Panc1 (cell line): ENCODE data around the gene SYT8. TPM values are rescaled to one million over a fixed set of nuclear protein-coding genes. Genes with fewer than 3 reads are reported as not detected.

ENCODE experiments used
- ATAC-seq: fragments of 200-7000 bp; cut with Tn5 transposase; 2 replicates; pipeline ENCODE4 v1.9.1; 2020; ENCODE audit warnings: mild to moderate bottlenecking, moderate library complexity
- BruUV-seq: library from RNA; stranded (reverse); fragments of 400-500 nt; replicated peaks from 2 replicates; lab custom pipeline; 2021; lab: Mats Ljungman, UMichigan
- CTCF ChIA-PET: fragments of 300-600 bp; sonication (Branson Sonifier 250); formaldehyde crosslinking; loops from one replicate; lab custom pipeline; 2022; ENCODE audit warnings: antibody characterized with exemption; lab: Charles Lee
- POLR2A ChIA-PET: fragments of 300-600 bp; sonication (Branson Sonifier 250); formaldehyde crosslinking; loops from one replicate; lab custom pipeline; 2022; ENCODE audit warnings: antibody characterized with exemption; lab: Charles Lee
- DNase-seq: peaks from one replicate; pipeline ENCODE4 v3.0.0-alpha.2; 2010; ENCODE audit warnings: low read depth, low spot score
- H3K27ac ChIP-seq: 2 replicates; pipeline ENCODE4 v1.5.1; 2011; ENCODE audit warnings: mild to moderate bottlenecking, low read length, inconsistent platforms
- H3K27me3 ChIP-seq: fragments of 200-500 bp; sonication (Bioruptor generic); 2 replicates; pipeline ENCODE4 v1.6.0; 2014; ENCODE audit warnings: low read length, inconsistent platforms; ENCODE audit not compliant: control insufficient read depth, insufficient read depth
- H3K36me3 ChIP-seq: fragments of 200-500 bp; sonication (Bioruptor generic); 2 replicates; pipeline ENCODE4 v1.5.1; 2014; ENCODE audit warnings: inconsistent platforms, mild to moderate bottlenecking, low read length, moderate library complexity; ENCODE audit not compliant: control insufficient read depth, insufficient read depth
- H3K4me1 ChIP-seq: 2 replicates; pipeline ENCODE4 v1.5.1; 2011; ENCODE audit warnings: inconsistent platforms, mild to moderate bottlenecking, low read length, moderate library complexity; ENCODE audit not compliant: control insufficient read depth, insufficient read depth
- H3K4me3 ChIP-seq, 2 experiments: 2 replicates each; pipeline ENCODE4 v1.5.1; 2011 to 2012; ENCODE audit warnings: low read depth in 2 of 2, low read length in 2 of 2, mild to moderate bottlenecking in 2 of 2, inconsistent platforms in 1 of 2, moderate library complexity in 1 of 2
- H3K9me3 ChIP-seq: fragments of 200-500 bp; sonication (Bioruptor generic); 2 replicates; pipeline ENCODE4 v1.5.1; 2014; ENCODE audit warnings: low read depth, mild to moderate bottlenecking, inconsistent platforms, low read length, moderate library complexity; ENCODE audit not compliant: control insufficient read depth, insufficient read depth
- POLR2AphosphoS5 ChIP-seq: IDR thresholded peaks from 2 replicates; pipeline ENCODE4 v1.6.1; 2012; ENCODE audit warnings: mild to moderate bottlenecking, low read depth, low read length, moderate library complexity
- SIN3A ChIP-seq: IDR thresholded peaks from 2 replicates; pipeline ENCODE4 v1.6.1; 2012; ENCODE audit warnings: low read depth, mild to moderate bottlenecking, low read length, moderate library complexity, borderline replicate concordance; ENCODE audit not compliant: insufficient read depth
- TCF7L2 ChIP-seq: IDR thresholded peaks from 2 replicates; pipeline ENCODE4 v1.6.1; 2011; ENCODE audit warnings: mild to moderate bottlenecking, low read depth, low read length, inconsistent platforms
- in situ Hi-C: cut with HindIII; loops from 2 replicates; pipeline ENCODE4 v1.10.0; 2016; ENCODE audit warnings: low sequenced_read_pairs, low pct_unique_long_range_greater_than_20kb
- intact Hi-C: fragments of 100-400 bp; cut with micrococcal nuclease; formaldehyde crosslinking; loops from one replicate; pipeline ENCODE4 v1.10.0; 2022; ENCODE audit not compliant: unreplicated experiment
- total RNA-seq: library from RNA; stranded (reverse); gene quantifications from one replicate; pipeline ENCODE4 v1.2.1, GENCODE V29; 2021; ENCODE audit not compliant: unreplicated experiment
- TF ChIP-seq, protein P1 (sequence below): fragments of 450-650 bp; IDR thresholded peaks from 2 replicates; pipeline ENCODE4 v1.5.1; 2017; ENCODE audit warnings: mild to moderate bottlenecking
- TF ChIP-seq, protein P2 (sequence below), 2 experiments: IDR thresholded peaks; 2 replicates each; pipeline ENCODE4 v1.6.1; 2011 to 2012; ENCODE audit warnings: low read depth in 2 of 2, control low read depth in 1 of 2, low read length in 1 of 2, mild to moderate bottlenecking in 1 of 2, moderate library complexity in 1 of 2; ENCODE audit not compliant: insufficient read depth in 1 of 2

SYT8 gene
- total RNA-seq, 1 experiment from 2014 or later = 3.5 TPM

DNA sequence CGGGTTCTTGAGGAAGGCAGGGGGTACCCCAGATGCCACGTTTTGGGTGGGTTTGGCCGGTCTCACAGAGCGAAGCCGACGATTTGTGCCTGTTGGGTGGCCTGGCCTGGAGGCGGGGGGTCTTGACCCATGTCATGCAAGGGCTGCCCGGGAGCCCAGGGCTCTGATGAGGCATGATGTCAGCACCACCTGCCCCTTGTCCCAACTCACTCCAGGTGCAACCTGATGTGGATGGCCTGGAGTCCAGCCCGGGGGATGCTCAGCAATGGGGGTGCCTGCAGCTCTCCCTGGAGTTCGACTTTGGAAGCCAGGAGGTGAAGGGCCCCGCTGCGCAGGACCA lies 851 bp downstream of the SYT8 start:
- Histone ChIP-seq H3K4me3 (no peak overlapping the region), H3K4me1 (peaks cover 58% of the 10 kb centered on the region), H3K27me3 (no peaks in the 10 kb centered on the region), H3K9me3 (no peaks in the 10 kb centered on the region), H3K27ac (peak overlapping the region; percentile 59; the same call in 1 of the 2 replicates), H3K36me3 (no peaks in the 10 kb centered on the region)
- DNase-seq = no peak
- intact Hi-C loops (no loop called here), in situ Hi-C loops (no loop called here)
- BruUV-seq = no TSS peak
- ChIA-PET CTCF (interaction anchor here (1.0 to 1.6 kb wide), 3 partner anchors 41 to 316 kb away, joined by 4 to 12 read pairs (median 4); no protein-coding TSS in a partner anchor), POLR2A (no interaction called here)
- no peak for ATAC-seq
- TF ChIP-seq, protein P1, sequence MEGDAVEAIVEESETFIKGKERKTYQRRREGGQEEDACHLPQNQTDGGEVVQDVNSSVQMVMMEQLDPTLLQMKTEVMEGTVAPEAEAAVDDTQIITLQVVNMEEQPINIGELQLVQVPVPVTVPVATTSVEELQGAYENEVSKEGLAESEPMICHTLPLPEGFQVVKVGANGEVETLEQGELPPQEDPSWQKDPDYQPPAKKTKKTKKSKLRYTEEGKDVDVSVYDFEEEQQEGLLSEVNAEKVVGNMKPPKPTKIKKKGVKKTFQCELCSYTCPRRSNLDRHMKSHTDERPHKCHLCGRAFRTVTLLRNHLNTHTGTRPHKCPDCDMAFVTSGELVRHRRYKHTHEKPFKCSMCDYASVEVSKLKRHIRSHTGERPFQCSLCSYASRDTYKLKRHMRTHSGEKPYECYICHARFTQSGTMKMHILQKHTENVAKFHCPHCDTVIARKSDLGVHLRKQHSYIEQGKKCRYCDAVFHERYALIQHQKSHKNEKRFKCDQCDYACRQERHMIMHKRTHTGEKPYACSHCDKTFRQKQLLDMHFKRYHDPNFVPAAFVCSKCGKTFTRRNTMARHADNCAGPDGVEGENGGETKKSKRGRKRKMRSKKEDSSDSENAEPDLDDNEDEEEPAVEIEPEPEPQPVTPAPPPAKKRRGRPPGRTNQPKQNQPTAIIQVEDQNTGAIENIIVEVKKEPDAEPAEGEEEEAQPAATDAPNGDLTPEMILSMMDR = no peak
- TF ChIP-seq SIN3A (no peak), TCF7L2 (no peak), POLR2AphosphoS5 (no peak)
- TF ChIP-seq, protein P2, sequence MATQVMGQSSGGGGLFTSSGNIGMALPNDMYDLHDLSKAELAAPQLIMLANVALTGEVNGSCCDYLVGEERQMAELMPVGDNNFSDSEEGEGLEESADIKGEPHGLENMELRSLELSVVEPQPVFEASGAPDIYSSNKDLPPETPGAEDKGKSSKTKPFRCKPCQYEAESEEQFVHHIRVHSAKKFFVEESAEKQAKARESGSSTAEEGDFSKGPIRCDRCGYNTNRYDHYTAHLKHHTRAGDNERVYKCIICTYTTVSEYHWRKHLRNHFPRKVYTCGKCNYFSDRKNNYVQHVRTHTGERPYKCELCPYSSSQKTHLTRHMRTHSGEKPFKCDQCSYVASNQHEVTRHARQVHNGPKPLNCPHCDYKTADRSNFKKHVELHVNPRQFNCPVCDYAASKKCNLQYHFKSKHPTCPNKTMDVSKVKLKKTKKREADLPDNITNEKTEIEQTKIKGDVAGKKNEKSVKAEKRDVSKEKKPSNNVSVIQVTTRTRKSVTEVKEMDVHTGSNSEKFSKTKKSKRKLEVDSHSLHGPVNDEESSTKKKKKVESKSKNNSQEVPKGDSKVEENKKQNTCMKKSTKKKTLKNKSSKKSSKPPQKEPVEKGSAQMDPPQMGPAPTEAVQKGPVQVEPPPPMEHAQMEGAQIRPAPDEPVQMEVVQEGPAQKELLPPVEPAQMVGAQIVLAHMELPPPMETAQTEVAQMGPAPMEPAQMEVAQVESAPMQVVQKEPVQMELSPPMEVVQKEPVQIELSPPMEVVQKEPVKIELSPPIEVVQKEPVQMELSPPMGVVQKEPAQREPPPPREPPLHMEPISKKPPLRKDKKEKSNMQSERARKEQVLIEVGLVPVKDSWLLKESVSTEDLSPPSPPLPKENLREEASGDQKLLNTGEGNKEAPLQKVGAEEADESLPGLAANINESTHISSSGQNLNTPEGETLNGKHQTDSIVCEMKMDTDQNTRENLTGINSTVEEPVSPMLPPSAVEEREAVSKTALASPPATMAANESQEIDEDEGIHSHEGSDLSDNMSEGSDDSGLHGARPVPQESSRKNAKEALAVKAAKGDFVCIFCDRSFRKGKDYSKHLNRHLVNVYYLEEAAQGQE (IDR thresholded peaks at IDR 0.05; ENCODE audit: insufficient read depth in 1 of 2, low read depth in 2 of 2, low read length in 1 of 2) = no peak

DNA sequence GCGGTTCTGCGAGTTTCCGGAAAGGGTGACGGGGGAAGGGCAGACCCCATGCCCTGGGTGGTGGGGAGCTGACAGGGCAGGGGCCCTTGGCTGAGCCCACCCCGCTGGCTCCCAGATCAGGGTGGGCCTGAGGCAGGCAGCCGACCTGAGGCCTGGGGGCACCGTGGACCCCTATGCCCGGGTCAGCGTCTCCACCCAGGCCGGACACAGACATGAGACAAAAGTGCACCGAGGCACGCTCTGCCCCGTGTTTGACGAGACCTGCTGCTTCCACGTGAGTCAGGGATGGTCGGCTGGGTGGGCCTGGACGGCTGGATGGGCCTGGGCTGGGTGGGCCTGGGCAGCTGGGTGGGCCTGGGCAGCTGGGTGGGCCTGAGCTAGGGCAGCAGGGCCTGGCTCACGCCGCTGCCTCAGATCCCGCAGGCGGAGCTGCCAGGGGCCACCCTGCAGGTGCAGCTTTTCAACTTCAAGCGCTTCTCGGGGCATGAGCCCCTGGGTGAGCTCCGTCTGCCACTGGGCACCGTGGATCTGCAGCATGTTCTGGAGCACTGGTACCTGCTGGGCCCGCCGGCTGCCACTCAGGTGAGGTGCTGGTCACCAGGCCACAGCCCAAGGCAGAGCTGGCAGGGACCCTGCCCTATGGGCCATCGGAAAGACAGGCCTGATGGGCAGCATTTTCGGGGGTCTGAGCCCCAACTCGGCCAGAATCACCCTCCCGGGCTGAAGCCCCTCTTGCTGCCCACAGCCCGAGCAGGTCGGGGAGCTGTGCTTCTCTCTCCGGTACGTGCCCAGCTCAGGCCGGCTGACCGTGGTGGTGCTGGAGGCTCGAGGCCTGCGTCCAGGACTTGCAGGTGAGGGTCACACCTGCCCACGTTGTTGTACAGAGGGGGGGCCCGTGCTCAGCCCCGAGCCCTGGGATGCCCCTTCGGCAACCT lies 1.5 kb downstream of the SYT8 start:
- intact Hi-C loops = no loop called here
- ChIA-PET CTCF (interaction anchor here (0.6 to 1.6 kb wide), 11 partner anchors 17 to 447 kb away, joined by 3 to 12 read pairs (median 5); partner anchors contain the start of genes BRSK2 and H19), POLR2A (no interaction called here)
- no TSS peak for BruUV-seq
- TF ChIP-seq SIN3A = no peak
- TF ChIP-seq, protein P1 = no peak
- TF ChIP-seq, protein P2 (IDR thresholded peaks at IDR 0.05; ENCODE audit: insufficient read depth in 1 of 2, low read depth in 2 of 2, low read length in 1 of 2) = no peak
- peaks cover 53% of the 10 kb centered on the region for H3K4me1 ChIP-seq
- no peak overlapping the region for H3K4me3 ChIP-seq
- ATAC-seq (no peak), DNase-seq (no peak)
- in situ Hi-C loops = no loop called here
- H3K36me3 ChIP-seq = no peaks in the 10 kb centered on the region
- H3K27me3 ChIP-seq = no peaks in the 10 kb centered on the region
- H3K27ac ChIP-seq = no peak overlapping the region
- no peaks in the 10 kb centered on the region for H3K9me3 ChIP-seq
